GM21576 (cell line): ENCODE results near the gene TANGO2.

Source experiments
- ATAC-seq: cut with Tn5 transposase; IDR thresholded peaks from one replicate; pipeline ENCODE4 v1.9.1; 2021; ENCODE audit warnings: mild to moderate bottlenecking, moderate library complexity; ENCODE audit not compliant: unreplicated experiment

TANGO2 gene

GRCh38 chr22:20039683-20040325, 18.9 kb downstream of the TANGO2 start:
- ATAC-seq, result no peak

- no peak for ATAC-seq
Measured at GRCh38 chr22:20040327-20041200, 19.7 kb downstream of the TANGO2 start.

DNA sequence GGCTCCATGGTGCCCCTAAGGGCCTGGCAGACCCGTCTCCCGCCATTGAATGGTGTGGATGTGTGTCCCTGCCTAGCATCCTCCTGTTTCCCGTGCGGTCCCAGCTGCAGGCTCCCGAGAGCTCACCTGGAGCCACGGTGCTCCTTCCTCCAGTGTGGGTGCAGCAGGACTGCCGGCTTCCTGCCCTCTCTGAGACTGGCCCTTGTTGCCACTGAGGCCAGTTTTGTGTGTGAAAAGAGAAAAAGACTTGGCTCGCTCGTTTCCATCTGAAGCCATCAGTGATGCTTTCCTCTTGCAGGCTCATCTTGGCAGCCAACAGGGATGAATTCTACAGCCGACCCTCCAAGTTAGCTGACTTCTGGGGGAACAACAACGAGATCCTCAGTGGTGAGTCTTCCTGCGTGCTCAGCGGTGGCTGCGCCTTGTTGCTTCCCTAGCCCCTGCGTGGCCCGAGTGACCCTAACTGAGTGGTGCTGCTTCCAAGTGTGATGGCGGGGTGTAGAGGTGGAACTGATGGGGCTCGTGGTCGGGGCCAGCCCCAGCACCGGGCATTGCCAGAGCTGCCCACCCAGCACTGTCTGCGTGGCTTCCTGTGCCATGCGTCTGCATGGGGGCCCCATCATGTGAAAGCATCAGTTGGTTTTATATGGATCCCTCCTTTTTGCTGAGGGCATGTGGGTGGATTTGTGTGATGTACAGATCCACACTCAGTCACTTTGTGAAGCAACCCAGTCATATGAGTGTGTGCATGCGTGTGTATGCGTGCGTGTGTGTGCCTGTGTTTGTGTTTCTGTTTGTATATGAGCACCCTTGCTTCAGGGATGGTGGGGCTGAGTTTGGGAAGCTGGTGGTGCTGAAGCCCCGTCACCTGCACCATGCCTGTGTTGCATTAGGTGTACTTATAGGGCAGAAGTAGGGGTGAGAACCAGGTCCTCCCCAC, 22.4 kb downstream of the TANGO2 start:
- no peak for ATAC-seq

GRCh38 chr22:20043997-20044342, 23.1 kb downstream of the TANGO2 start:
- ATAC-seq, result no peak

- ATAC-seq, result no peak
Measured at GRCh38 chr22:20044495-20045151, 23.7 kb downstream of the TANGO2 start.

GRCh38 chr22:20046730-20047129, 25.8 kb downstream of the TANGO2 start:
- ATAC-seq, result no peak

DNA sequence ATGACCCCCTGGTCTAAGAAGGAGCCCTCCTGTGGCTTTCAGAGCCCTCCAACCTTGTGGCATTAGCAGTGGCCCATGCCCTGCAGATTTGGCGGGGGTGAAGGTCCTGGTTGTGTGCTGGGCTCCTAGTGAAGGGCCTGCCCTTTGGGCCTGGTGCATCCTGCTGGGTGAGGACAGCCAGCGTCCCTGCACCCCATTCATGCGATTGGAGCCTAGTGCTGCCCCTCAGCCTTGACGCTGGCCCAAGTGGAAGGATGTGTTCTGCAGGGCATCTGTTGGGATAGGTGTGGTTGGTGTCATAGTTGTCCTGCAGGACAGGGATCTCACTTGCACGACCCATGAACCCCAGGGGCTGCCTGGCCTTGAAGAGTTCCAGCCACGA, 31.0 kb downstream of the TANGO2 start:
- no peak for ATAC-seq

GRCh38 chr22:20052309-20053259, 31.7 kb downstream of the TANGO2 start:
- ATAC-seq, result no peak

- no peak for ATAC-seq
Measured at GRCh38 chr22:20053407-20054033, 32.6 kb downstream of the TANGO2 start.

GRCh38 chr22:20054034-20054427, 33.1 kb downstream of the TANGO2 start:
- ATAC-seq, result no peak

GRCh38 chr22:20054485-20054884, 33.6 kb downstream of the TANGO2 start:
- no peak for ATAC-seq

DNA sequence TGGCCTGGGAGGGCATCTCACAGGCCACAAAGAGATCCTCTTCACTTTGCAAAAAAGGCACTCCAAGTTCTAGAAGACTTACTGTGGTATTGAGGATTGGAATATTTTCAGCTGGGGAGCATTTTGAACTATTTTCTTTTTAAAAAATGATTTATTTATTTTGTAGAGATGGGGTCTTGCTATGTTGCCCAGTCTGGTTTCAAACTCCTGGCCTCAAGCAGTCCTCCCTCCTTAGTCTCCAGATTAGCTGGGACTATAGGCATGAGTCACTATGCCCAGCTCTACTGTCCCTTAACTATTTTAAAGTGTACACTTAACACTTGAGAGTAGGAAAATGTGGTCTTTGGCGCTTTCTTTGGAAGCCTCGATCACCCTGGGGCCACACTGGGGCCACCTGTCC, 34.2 kb downstream of the TANGO2 start:
- no peak for ATAC-seq

DNA sequence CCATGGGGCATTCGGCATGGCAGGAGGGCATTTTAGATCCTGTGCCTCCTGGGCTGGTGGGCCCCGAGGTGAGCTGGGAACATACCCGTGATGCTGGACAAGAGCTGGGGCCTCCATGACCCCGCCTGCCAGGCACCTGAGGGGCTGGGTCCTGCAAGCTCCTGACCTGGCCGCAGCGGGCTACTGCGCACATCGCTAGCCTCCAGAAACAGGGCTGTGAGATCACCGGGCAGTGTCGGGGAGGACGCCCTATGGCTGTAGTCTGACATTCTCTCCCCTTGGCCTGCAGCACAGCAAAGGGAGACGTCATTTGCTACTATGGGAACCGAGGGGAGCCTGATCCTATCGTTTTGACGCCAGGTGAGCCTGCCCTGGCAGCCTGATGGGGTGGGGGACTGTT, 34.7 kb downstream of the TANGO2 start:
- ATAC-seq, result no peak

- no peak for ATAC-seq
Measured at GRCh38 chr22:20056161-20056560, 35.3 kb downstream of the TANGO2 start.

DNA sequence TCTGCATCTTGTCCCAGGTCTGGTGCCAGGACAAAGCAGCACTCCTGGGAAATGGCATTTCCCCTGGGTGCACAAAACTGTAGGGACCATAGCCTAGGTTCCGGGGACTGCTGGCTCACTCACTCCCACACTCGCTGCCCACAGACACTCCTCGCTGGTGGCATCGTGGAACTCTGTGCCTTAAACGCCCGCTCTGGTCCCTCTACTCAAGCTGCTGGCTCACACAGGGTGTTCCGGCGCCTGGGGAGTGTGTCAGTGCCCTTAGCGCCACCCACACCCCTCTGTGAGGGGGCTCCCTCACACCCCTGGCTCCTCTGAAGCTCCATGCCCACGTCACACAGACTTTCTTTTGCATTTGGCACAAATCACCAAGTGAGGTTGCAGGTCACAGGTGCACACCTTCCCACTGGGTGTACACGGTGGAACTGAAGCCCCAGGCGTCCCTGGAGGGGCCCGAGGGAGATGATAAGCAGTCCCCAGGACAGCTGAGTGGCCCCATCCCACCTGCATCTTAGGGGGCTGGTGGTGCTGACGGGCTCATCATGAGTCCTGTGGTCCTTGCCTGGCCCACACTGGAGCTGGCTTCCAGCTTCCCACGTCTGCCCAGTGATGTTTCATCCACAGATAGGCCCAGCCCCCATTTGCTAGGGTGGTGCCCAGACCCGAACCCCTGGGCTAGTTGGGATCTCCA, 35.9 kb downstream of the TANGO2 start:
- no peak for ATAC-seq

DNA sequence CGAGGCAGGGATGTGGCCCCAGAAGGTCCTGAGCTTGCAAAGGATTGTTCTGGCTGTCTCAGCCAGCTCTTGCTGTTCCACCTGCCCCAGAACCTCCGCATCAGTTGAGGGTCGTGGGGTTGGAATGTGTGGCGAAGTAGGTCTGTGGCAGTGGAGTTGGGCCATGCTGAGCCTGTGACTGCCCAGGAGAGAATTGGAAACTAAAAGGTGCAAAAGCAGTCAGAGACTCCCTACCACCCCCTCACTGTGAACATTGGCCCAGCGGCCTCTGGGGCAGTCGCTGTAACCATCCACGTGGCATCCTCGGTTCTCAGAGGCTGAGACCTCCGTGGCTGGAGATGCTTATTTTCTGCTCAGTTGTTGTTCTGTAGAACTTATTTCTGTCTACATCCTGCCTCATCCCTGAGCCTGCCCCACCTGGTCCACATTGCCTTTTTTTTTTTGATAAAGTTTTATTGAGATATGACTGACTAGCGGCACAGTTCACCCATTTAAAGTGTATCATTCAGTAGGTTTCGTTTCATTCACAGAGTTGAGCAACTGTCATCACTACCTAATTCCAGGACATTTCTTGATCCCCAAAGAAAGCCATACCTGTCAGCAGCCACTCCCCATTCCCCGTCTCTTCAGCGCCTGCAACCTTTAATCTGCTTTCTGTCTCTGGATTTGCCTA, 36.8 kb downstream of the TANGO2 start:
- no peak for ATAC-seq

DNA sequence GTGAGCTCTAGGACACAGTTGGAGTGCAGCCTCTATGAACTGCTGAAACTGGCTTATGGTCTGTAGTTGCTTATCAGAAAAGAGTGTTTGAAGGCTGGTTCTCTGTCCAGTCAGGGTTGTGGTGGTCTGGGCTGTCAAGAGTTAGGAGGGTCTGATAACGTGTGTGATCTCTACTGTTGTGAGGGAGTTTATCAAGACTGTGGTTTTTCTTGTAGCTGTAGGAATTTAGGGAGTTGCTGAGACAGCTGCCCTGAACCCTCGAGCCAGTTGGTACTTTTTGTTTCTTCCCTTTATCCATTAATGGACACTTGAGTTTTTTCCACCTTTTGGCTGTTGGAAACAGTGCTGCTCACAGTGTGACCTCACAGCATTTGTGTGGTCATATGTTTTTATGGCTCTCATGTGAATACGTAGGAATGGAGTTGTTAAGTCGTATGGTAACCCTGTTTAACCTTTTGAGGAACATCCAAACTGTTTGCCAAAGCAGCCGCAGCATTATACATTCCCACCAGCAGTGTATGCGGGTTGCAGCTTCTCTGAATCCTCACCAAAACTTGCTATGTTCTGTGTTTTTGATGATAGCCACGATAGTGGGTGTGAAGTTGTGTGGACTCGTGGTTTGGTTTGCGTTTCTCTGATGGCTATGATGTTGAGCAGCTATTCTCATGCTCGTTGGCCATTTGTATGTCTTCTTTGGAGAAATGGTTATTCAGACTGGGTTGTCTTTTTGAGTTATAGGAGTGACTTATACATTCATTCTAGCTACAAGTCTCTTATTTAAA, 38.3 kb downstream of the TANGO2 start:
- no peak for ATAC-seq
